H9 (cell line): ENCODE results near the gene ZSCAN9. TPM values are rescaled to one million over a fixed set of nuclear protein-coding genes. Genes with fewer than 3 reads are reported as not detected.

Experiments
- DNase-seq: peaks from one replicate; pipeline ENCODE4 v3.0.0-alpha.2; 2017
- H2AFZ ChIP-seq: one replicate; pipeline ENCODE4 v1.6.1; 2013; ENCODE audit warnings: mild to moderate bottlenecking, low read length, control low read depth, moderate library complexity
- H2AK5ac ChIP-seq: 2 replicates; pipeline ENCODE4 v1.6.1; 2013; ENCODE audit warnings: low read length, control low read depth, mixed read lengths; ENCODE audit not compliant: insufficient read length
- H2BK120ac ChIP-seq: one replicate; pipeline ENCODE4 v1.6.1; 2013; ENCODE audit warnings: low read depth, mild to moderate bottlenecking, low read length, control low read depth, inconsistent platforms; ENCODE audit not compliant: poor library complexity, severe bottlenecking
- H2BK12ac ChIP-seq: 2 replicates; pipeline ENCODE4 v1.6.1; 2013; ENCODE audit warnings: low read length, control low read depth, mixed read lengths, low read depth; ENCODE audit not compliant: insufficient read length
- H2BK15ac ChIP-seq: 2 replicates; pipeline ENCODE4 v1.6.1; 2013; ENCODE audit warnings: low read depth, low read length, control low read depth
- H2BK20ac ChIP-seq: one replicate; pipeline ENCODE4 v1.6.1; 2013; ENCODE audit warnings: low read depth, mild to moderate bottlenecking, low read length, control low read depth, inconsistent platforms; ENCODE audit not compliant: poor library complexity, severe bottlenecking
- H2BK5ac ChIP-seq: 2 replicates; pipeline ENCODE4 v1.6.1; 2013; ENCODE audit warnings: low read length, control low read depth, mixed read lengths; ENCODE audit not compliant: insufficient read length
- H3K14ac ChIP-seq: 2 replicates; pipeline ENCODE4 v1.6.1; 2013; ENCODE audit warnings: low read length, control low read depth; ENCODE audit not compliant: insufficient read depth
- H3K18ac ChIP-seq: 2 replicates; pipeline ENCODE4 v1.6.1; 2013; ENCODE audit warnings: low read depth, mild to moderate bottlenecking, mixed read lengths, low read length, control low read depth; ENCODE audit not compliant: insufficient read length
- H3K23ac ChIP-seq: 2 replicates; pipeline ENCODE4 v1.6.1; 2013; ENCODE audit warnings: low read length, control low read depth, mixed read lengths, low read depth; ENCODE audit not compliant: insufficient read length
- H3K23me2 ChIP-seq: 2 replicates; pipeline ENCODE4 v1.6.1; 2013; ENCODE audit warnings: low read depth, mild to moderate bottlenecking, mixed read lengths, low read length, control low read depth; ENCODE audit not compliant: insufficient read length, poor library complexity, severe bottlenecking
- H3K27ac ChIP-seq: 2 replicates; pipeline ENCODE4 v1.5.1; 2013; ENCODE audit warnings: low read length, control low read depth, mixed read lengths, low read depth; ENCODE audit not compliant: insufficient read length
- H3K27me3 ChIP-seq: 2 replicates; pipeline ENCODE4 v1.6.1; 2013; ENCODE audit warnings: low read length, control low read depth, inconsistent platforms; ENCODE audit not compliant: insufficient read depth
- H3K4ac ChIP-seq: 2 replicates; pipeline ENCODE4 v1.6.1; 2013; ENCODE audit warnings: low read depth, mild to moderate bottlenecking, control low read depth, inconsistent platforms, low read length, moderate library complexity
- H3K4me1 ChIP-seq: 2 replicates; pipeline ENCODE4 v1.6.1; 2013; ENCODE audit warnings: low read length, control low read depth, inconsistent platforms; ENCODE audit not compliant: insufficient read depth
- H3K4me2 ChIP-seq: 2 replicates; pipeline ENCODE4 v1.6.1; 2013; ENCODE audit warnings: low read length, control low read depth, mixed read lengths; ENCODE audit not compliant: insufficient read length, insufficient read depth
- H3K56ac ChIP-seq: 2 replicates; pipeline ENCODE4 v1.6.1; 2013; ENCODE audit warnings: low read depth, mild to moderate bottlenecking, mixed read lengths, low read length, control low read depth; ENCODE audit not compliant: insufficient read length
- H3K79me1 ChIP-seq: 2 replicates; pipeline ENCODE4 v1.6.1; 2013; ENCODE audit warnings: low read depth, mild to moderate bottlenecking, moderate library complexity, low read length, control low read depth, inconsistent platforms; ENCODE audit not compliant: insufficient read depth, poor library complexity, severe bottlenecking
- H3K79me2 ChIP-seq: 2 replicates; pipeline ENCODE4 v1.6.1; 2013; ENCODE audit warnings: low read length, control low read depth, inconsistent platforms; ENCODE audit not compliant: insufficient read depth
- H3K9ac ChIP-seq: 2 replicates; pipeline ENCODE4 v1.6.1; 2013; ENCODE audit warnings: low read length, control low read depth, mixed read lengths; ENCODE audit not compliant: insufficient read length; ENCODE audit errors: extremely low read depth
- H3K9me3 ChIP-seq: one replicate; pipeline ENCODE4 v1.6.1; 2013; ENCODE audit warnings: low read depth, low read length, inconsistent platforms; ENCODE audit not compliant: control insufficient read depth
- H3T11ph ChIP-seq: one replicate; pipeline ENCODE4 v1.6.1; 2013; ENCODE audit warnings: mild to moderate bottlenecking, low read length, control low read depth, inconsistent platforms
- H4K20me1 ChIP-seq: one replicate; pipeline ENCODE4 v1.6.1; 2013; ENCODE audit not compliant: control insufficient read depth, insufficient read length, insufficient read depth
- H4K5ac ChIP-seq: 2 replicates; pipeline ENCODE4 v1.6.1; 2013; ENCODE audit warnings: low read depth, mild to moderate bottlenecking, mixed read lengths, low read length, control low read depth; ENCODE audit not compliant: insufficient read length
- H4K8ac ChIP-seq: replicated peaks from 2 replicates; pipeline ENCODE4 v1.6.1; 2013; ENCODE audit warnings: low read length, control low read depth, mixed read lengths, low read depth; ENCODE audit not compliant: insufficient read length
- H4K91ac ChIP-seq: 2 replicates; pipeline ENCODE4 v1.6.1; 2013; ENCODE audit warnings: low read depth, mild to moderate bottlenecking, moderate library complexity, mixed read lengths, low read length, control low read depth; ENCODE audit not compliant: insufficient read length
- H3K27ac Mint-ChIP-seq, 3 experiments: 2 replicates in 2 of 3; 3 replicates in 1 of 3; pipeline ENCODE4 v1.8.0; 2020 to 2021; ENCODE audit warnings: mixed read lengths in 3 of 3, mild to moderate bottlenecking in 1 of 3, moderate library complexity in 1 of 3
- H3K27me3 Mint-ChIP-seq: 2 replicates; pipeline ENCODE4 v1.8.0; 2021; ENCODE audit warnings: low read depth, mild to moderate bottlenecking, moderate library complexity, mixed read lengths
- H3K36me3 Mint-ChIP-seq, 3 experiments: 2 replicates in 2 of 3; 3 replicates in 1 of 3; pipeline ENCODE4 v1.8.0; 2020 to 2021; ENCODE audit warnings: low read depth in 3 of 3, mixed read lengths in 3 of 3; ENCODE audit not compliant: insufficient read depth in 1 of 3
- H3K4me1 Mint-ChIP-seq, 2 experiments: 2 replicates each; pipeline ENCODE4 v1.8.0; 2020; ENCODE audit warnings: mixed read lengths in 2 of 2
- H3K4me3 Mint-ChIP-seq, 2 experiments: 2 replicates in 1 of 2; 3 replicates in 1 of 2; pipeline ENCODE4 v1.8.0; 2020 to 2021; ENCODE audit warnings: mild to moderate bottlenecking in 2 of 2, mixed read lengths in 2 of 2, moderate library complexity in 1 of 2
- H3K9me3 Mint-ChIP-seq, 2 experiments: 2 replicates in 1 of 2; 3 replicates in 1 of 2; pipeline ENCODE4 v1.8.0; 2020; ENCODE audit warnings: mild to moderate bottlenecking in 2 of 2, mixed read lengths in 2 of 2, moderate library complexity in 1 of 2
- CTCF ChIP-seq: fragments of 200-600 bp; sonication (generic); conservative IDR thresholded peaks from 3 replicates; pipeline ENCODE4 v1.8.0; 2021; ENCODE audit warnings: antibody characterized with exemption, mild to moderate bottlenecking
- WGBS: extraction: QIAGEN DNeasy Blood & Tissue Kit; methylation state at CpG from one replicate; pipeline ENCODE4 v1.1.7; 2013; ENCODE audit warnings: missing lambda C conversion rate, low lambda C conversion rate, mixed read lengths; ENCODE audit not compliant: insufficient read length; ENCODE audit errors: extremely low coverage; 5-methylcytosine and 5-hydroxymethylcytosine counted together
- total RNA-seq: library from RNA; stranded (reverse); gene quantifications from 2 replicates; pipeline ENCODE4 v1.2.1, GENCODE V29; 2021

The ZSCAN9 gene
- total RNA-seq, 1 experiment from 2014 or later = 11.5 TPM

GRCh38 chr6:28267695-28268059, 42.6 kb downstream of the ZSCAN9 start:
- Histone ChIP-seq H3K4ac (no peak overlapping the region), H3K4me1 (no peaks in the 10 kb centered on the region), H3K9me3 (no peaks in the 10 kb centered on the region), H2BK20ac (no peak overlapping the region), H3K27me3 (no peaks in the 10 kb centered on the region), H3K27ac (no peak overlapping the region), H2BK12ac (no peak overlapping the region), H2AK5ac (no peak overlapping the region), H2BK120ac (no peak overlapping the region), H2BK5ac (no peak overlapping the region), H3K18ac (no peak overlapping the region), H2BK15ac (no peak overlapping the region), H4K20me1 (no peaks in the 10 kb centered on the region), H3K4me2 (peak overlapping the region; percentile 66), H2AFZ (no peak overlapping the region), H4K8ac (no peak overlapping the region), H3T11ph (no peak overlapping the region), H3K23me2 (peaks cover 4% of the 10 kb centered on the region), H4K5ac (no peak overlapping the region), H4K91ac (no peak overlapping the region), H3K14ac (no peak overlapping the region), H3K9ac (peak overlapping the region; percentile 54), H3K79me2 (no peaks in the 10 kb centered on the region; the same call in 1 of the 2 replicates), H3K56ac (no peak overlapping the region), H3K79me1 (no peaks in the 10 kb centered on the region), H3K23ac (no peak overlapping the region)
- Mint-ChIP-seq H3K27ac (no peak overlapping the region), H3K4me3 (no peak overlapping the region), H3K27me3 (peaks cover 4% of the 10 kb centered on the region), H3K4me1 (peaks cover 0 to 3% of the 10 kb centered on the region in 2 experiments; a peak in 2 of 4 replicates), H3K36me3 (peaks cover 0 to 8% (median 8%) of the 10 kb centered on the region in 3 experiments; a peak in 4 of 7 replicates), H3K9me3 (no peaks in the 10 kb centered on the region)
- WGBS = 100% methylated on average over 1 of the region's 1 CpG
- DNase-seq = no peak
- no peak for TF ChIP-seq CTCF
